ENCODE measurements around the gene BCL7A.

The BCL7A gene

DNA sequence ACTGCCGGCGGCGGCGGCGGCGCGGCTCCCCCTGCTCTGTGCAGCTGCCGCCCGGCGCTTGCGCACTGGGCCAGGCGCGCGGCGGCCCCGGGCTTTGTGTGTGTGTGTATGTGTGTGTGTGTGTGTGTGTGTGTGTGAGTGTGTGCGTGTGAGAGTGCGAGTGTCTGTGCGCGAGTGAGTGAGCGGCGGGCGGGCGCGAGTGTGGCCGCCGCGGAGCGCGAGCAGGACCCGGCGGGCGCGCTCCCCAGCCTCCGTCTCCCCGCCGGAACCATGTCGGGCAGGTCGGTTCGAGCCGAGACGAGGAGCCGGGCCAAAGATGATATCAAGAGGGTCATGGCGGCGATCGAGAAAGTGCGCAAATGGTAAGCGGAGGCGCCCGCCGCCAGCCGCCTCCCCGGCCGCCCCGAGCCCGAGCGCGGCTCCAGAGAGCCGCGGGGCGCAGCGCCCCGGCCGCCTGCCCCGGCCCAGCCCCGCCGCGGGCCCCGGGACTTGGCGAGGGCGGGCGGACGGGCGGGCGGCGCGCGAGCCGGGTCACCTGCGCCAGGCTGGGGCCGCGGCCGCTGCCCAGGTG, at the start of gene BCL7A:
Gene BCL7A (plus strand): TSS at position 63 of the 571 bp plus-strand sequence. CDS start 208 bp downstream, at position 271.
- Histone ChIP-seq H3K9me3 (ENCODE audit: low read length) (no peaks in the 10 kb centered on the region), H3K27me3 (ENCODE audit: control insufficient read depth in 1 of 2, insufficient read depth in 2 of 2, low read length in 2 of 2) (no peaks in the 10 kb centered on the region), H3K4me3 (ENCODE audit: low read depth in 1 of 2, low read length in 2 of 2) (peak within 1 kb of the TSS; percentile 52 to 63), H3K27ac (ENCODE audit: low read depth, low read length) (peak within 1 kb of the TSS; percentile 64), H3K4me1 (ENCODE audit: insufficient read depth, low read length) (peaks cover 13% of the 10 kb centered on the region), H3K9ac (ENCODE audit: low read length) (no peak within 1 kb of the TSS), H3K36me3 (ENCODE audit: insufficient read depth, low read length) (no peaks in the 10 kb centered on the region)

GRCh38 chr12:121974026-121974985, 47.4 kb upstream of the BCL7A start:
- H3K27me3 ChIP-seq (ENCODE audit: control insufficient read depth in 1 of 2, insufficient read depth in 2 of 2, low read length in 2 of 2), result no peaks in the 10 kb centered on the region
- no peaks in the 10 kb centered on the region for H3K36me3 ChIP-seq (ENCODE audit: insufficient read depth, low read length)
- no peak overlapping the region for H3K27ac ChIP-seq (ENCODE audit: low read depth, low read length)
- H3K4me3 ChIP-seq (ENCODE audit: low read depth in 1 of 2, low read length in 2 of 2), result no peak overlapping the region
- no peaks in the 10 kb centered on the region for H3K9me3 ChIP-seq (ENCODE audit: low read length)
- no peak overlapping the region for H3K9ac ChIP-seq (ENCODE audit: low read length)
- no peaks in the 10 kb centered on the region for H3K4me1 ChIP-seq (ENCODE audit: insufficient read depth, low read length)

DNA sequence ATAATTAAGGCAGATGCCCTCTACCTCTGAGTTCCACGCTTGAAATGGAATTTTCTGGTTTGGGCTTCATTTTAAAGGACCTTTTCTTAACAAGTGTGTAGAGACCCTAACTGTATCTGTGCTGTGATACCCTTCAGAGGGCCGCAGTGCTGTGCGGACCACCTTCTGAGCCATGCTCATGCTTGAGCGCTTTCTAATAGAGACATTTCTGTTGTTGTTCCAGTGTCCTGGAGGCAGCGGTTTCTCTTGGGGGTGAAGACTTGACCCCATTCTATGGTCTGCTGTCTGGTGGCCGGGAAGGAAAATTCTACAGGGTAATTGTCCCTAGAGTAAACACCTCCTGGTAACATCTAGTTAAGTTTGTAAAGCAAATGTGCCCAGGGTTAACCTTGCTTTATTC, 46.7 kb upstream of the BCL7A start:
- no peaks in the 10 kb centered on the region for H3K4me1 ChIP-seq (ENCODE audit: insufficient read depth, low read length)
- no peaks in the 10 kb centered on the region for H3K36me3 ChIP-seq (ENCODE audit: insufficient read depth, low read length)
- no peak overlapping the region for H3K27ac ChIP-seq (ENCODE audit: low read depth, low read length)

DNA sequence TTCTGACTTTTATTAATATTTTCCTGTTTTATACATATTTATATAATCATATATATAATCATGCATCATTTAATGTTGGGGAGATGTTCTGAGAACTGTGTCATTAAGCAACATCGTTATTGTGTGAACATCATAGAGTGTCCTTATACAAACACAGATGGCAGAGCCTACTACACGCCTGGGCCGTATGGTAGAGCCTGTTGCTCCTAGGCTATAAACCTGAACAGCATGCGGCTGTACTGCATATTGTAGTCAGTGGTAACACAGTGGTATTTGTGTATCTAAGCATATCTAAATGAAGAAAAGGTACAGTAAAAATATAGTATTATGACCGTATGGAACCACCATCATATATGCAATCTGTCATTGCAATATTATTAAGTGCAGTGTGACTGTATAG, 44.7 kb upstream of the BCL7A start:
- H3K9me3 ChIP-seq (ENCODE audit: low read length), result no peaks in the 10 kb centered on the region
- H3K27me3 ChIP-seq (ENCODE audit: control insufficient read depth in 1 of 2, insufficient read depth in 2 of 2, low read length in 2 of 2), result no peaks in the 10 kb centered on the region
- H3K36me3 ChIP-seq (ENCODE audit: insufficient read depth, low read length), result no peaks in the 10 kb centered on the region
- no peaks in the 10 kb centered on the region for H3K4me1 ChIP-seq (ENCODE audit: insufficient read depth, low read length)
- H3K9ac ChIP-seq (ENCODE audit: low read length), result no peak overlapping the region
- no peak overlapping the region for H3K4me3 ChIP-seq (ENCODE audit: low read depth in 1 of 2, low read length in 2 of 2)
- H3K27ac ChIP-seq (ENCODE audit: low read depth, low read length), result no peak overlapping the region

More for the DNA sequence above, 46.7 kb upstream of the BCL7A start:
- Histone ChIP-seq H3K27me3 (ENCODE audit: control insufficient read depth in 1 of 2, insufficient read depth in 2 of 2, low read length in 2 of 2) (no peaks in the 10 kb centered on the region), H3K9me3 (ENCODE audit: low read length) (no peaks in the 10 kb centered on the region), H3K4me3 (ENCODE audit: low read depth in 1 of 2, low read length in 2 of 2) (no peak overlapping the region), H3K9ac (ENCODE audit: low read length) (no peak overlapping the region)

GRCh38 chr12:121980191-121980891, 41.3 kb upstream of the BCL7A start:
- H3K9me3 ChIP-seq (ENCODE audit: low read length), result no peaks in the 10 kb centered on the region
- H3K27me3 ChIP-seq (ENCODE audit: control insufficient read depth in 1 of 2, insufficient read depth in 2 of 2, low read length in 2 of 2), result no peaks in the 10 kb centered on the region
- H3K4me1 ChIP-seq (ENCODE audit: insufficient read depth, low read length), result no peaks in the 10 kb centered on the region
- H3K9ac ChIP-seq (ENCODE audit: low read length), result no peak overlapping the region
- no peak overlapping the region for H3K27ac ChIP-seq (ENCODE audit: low read depth, low read length)
- no peak overlapping the region for H3K4me3 ChIP-seq (ENCODE audit: low read depth in 1 of 2, low read length in 2 of 2)
- H3K36me3 ChIP-seq (ENCODE audit: insufficient read depth, low read length), result no peaks in the 10 kb centered on the region

- Histone ChIP-seq H3K9ac (ENCODE audit: low read length) (no peak overlapping the region), H3K9me3 (ENCODE audit: low read length) (no peaks in the 10 kb centered on the region), H3K27me3 (ENCODE audit: control insufficient read depth in 1 of 2, insufficient read depth in 2 of 2, low read length in 2 of 2) (no peaks in the 10 kb centered on the region), H3K4me3 (ENCODE audit: low read depth in 1 of 2, low read length in 2 of 2) (no peak overlapping the region), H3K4me1 (ENCODE audit: insufficient read depth, low read length) (no peaks in the 10 kb centered on the region), H3K27ac (ENCODE audit: low read depth, low read length) (no peak overlapping the region), H3K36me3 (ENCODE audit: insufficient read depth, low read length) (no peaks in the 10 kb centered on the region)
Measured at GRCh38 chr12:121980892-121981272, 40.8 kb upstream of the BCL7A start.

DNA sequence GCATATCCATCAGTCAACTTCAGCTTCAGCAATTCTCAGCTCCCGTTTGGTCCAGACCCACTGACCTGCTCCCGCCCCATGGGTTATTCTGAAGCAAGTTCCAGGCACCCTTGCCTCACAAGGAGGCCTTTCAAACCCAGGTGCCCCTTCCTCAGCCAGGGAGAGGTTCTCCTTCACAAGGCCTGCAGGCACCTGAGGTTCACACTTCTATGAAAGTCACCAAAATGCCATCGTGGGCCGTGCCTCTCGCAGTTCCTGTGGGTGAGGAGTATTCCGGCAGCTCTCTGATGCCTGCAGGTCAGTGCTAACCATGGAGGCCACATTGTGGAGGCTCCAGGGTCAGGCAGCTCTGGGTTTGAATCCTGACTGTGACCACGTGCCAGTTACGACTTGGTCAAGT, 40.2 kb upstream of the BCL7A start:
- Histone ChIP-seq H3K36me3 (ENCODE audit: insufficient read depth, low read length) (no peaks in the 10 kb centered on the region), H3K27ac (ENCODE audit: low read depth, low read length) (no peak overlapping the region), H3K4me1 (ENCODE audit: insufficient read depth, low read length) (no peaks in the 10 kb centered on the region), H3K9ac (ENCODE audit: low read length) (no peak overlapping the region), H3K27me3 (ENCODE audit: control insufficient read depth in 1 of 2, insufficient read depth in 2 of 2, low read length in 2 of 2) (no peaks in the 10 kb centered on the region), H3K9me3 (ENCODE audit: low read length) (no peaks in the 10 kb centered on the region), H3K4me3 (ENCODE audit: low read depth in 1 of 2, low read length in 2 of 2) (no peak overlapping the region)

DNA sequence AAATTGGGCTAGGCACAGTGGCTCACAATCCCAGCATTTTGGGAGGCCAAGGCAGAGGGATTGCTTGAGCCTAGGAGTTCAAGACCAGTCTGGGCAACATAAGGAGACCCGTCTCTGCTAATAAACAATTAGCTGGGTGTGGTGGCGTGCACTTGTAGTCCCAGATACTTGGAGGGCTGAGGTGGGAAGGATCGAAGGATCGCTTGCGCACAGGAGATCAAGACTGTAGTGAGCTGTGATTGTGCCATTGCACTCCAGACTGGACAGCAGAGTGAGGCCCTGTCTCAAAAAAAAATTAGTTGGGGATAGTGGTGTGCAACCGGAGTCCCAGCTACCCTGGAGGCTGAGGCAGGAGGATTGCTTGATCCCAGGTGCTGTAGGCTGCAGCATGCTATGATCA, 38.7 kb upstream of the BCL7A start:
- no peaks in the 10 kb centered on the region for H3K9me3 ChIP-seq (ENCODE audit: low read length)
- H3K4me1 ChIP-seq (ENCODE audit: insufficient read depth, low read length), result no peaks in the 10 kb centered on the region
- no peak overlapping the region for H3K4me3 ChIP-seq (ENCODE audit: low read depth in 1 of 2, low read length in 2 of 2)
- H3K36me3 ChIP-seq (ENCODE audit: insufficient read depth, low read length), result no peaks in the 10 kb centered on the region
- no peak overlapping the region for H3K27ac ChIP-seq (ENCODE audit: low read depth, low read length)
- H3K27me3 ChIP-seq (ENCODE audit: control insufficient read depth in 1 of 2, insufficient read depth in 2 of 2, low read length in 2 of 2), result no peaks in the 10 kb centered on the region
- H3K9ac ChIP-seq (ENCODE audit: low read length), result no peak overlapping the region

DNA sequence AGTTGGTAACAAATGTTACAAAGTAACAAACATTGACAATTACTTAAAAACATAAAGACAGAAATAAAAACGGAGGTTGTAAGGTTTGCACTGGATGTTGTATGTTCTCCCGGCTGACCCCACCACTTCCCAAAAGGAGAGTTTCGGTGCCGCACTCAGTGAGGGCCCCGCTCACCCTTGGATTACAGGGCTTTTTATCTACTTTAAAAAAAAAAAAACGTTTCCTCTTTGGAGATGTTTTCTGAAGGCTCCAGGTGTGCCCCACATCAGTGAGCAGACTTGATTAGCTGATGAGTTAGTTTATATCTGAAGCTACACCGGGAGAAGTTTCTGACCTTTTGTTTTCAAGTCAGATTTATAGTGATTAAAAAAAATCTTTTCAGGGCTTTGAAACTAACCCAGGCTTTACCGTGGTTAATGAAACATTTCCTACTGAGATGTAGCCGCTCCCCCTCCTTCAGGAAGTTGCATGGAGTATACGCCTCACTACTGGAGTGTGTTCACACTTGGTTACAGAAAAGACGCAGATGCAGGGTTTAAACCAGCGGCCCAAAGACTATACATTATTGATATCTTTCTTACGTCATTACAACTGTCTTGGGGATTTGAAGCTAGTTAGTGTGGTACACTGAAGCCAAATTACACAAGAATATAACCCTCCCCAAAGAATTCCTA, 38.0 kb upstream of the BCL7A start:
- H3K4me3 ChIP-seq (ENCODE audit: low read depth in 1 of 2, low read length in 2 of 2), result no peak overlapping the region

GRCh38 chr12:121986489-121987245, 35.0 kb upstream of the BCL7A start:
- Histone ChIP-seq H3K9me3 (ENCODE audit: low read length) (no peaks in the 10 kb centered on the region), H3K27ac (ENCODE audit: low read depth, low read length) (no peak overlapping the region), H3K27me3 (ENCODE audit: control insufficient read depth in 1 of 2, insufficient read depth in 2 of 2, low read length in 2 of 2) (no peaks in the 10 kb centered on the region), H3K9ac (ENCODE audit: low read length) (no peak overlapping the region), H3K4me3 (ENCODE audit: low read depth in 1 of 2, low read length in 2 of 2) (no peak overlapping the region), H3K4me1 (ENCODE audit: insufficient read depth, low read length) (no peaks in the 10 kb centered on the region), H3K36me3 (ENCODE audit: insufficient read depth, low read length) (no peaks in the 10 kb centered on the region)

More for the DNA sequence above, 38.0 kb upstream of the BCL7A start:
- Histone ChIP-seq H3K4me1 (ENCODE audit: insufficient read depth, low read length) (no peaks in the 10 kb centered on the region), H3K27me3 (ENCODE audit: control insufficient read depth in 1 of 2, insufficient read depth in 2 of 2, low read length in 2 of 2) (no peaks in the 10 kb centered on the region), H3K9ac (ENCODE audit: low read length) (no peak overlapping the region), H3K36me3 (ENCODE audit: insufficient read depth, low read length) (no peaks in the 10 kb centered on the region), H3K27ac (ENCODE audit: low read depth, low read length) (no peak overlapping the region), H3K9me3 (ENCODE audit: low read length) (no peaks in the 10 kb centered on the region)

All from muscle layer of colon (tissue), 2 donors.